Measurements from ENCODE around the gene MED13L. TPM values are rescaled to one million over a fixed set of nuclear protein-coding genes. Genes with fewer than 3 reads are reported as not detected.

MED13L gene
- total and polyA plus RNA-seq, 2 of the 8 experiments (the other 6 are each of a cell fraction or from before 2014, with no cell fraction given) = 15.9 to 51.7 TPM

GRCh38 chr12:116000252-116000651 is 277.2 kb downstream of the MED13L start:
- no peak for DNase-seq (ENCODE audit: low read depth in 1 of 2, low spot score in 2 of 2)
- H4K91ac ChIP-seq (replicated peaks; ENCODE audit: insufficient read length, low read length) = no peak overlapping the region

More at GRCh38 chr12:116000252-116000651, 277.2 kb downstream of the MED13L start:
- 86% methylated on average over 5 of the region's 5 CpGs; no CpG with 5 or more reads in 1 of the 2 experiments for WGBS, 2 experiments (ENCODE audit: extremely low coverage in 1 of 2, insufficient coverage in 1 of 2, insufficient read length in 1 of 2, insufficient replicate concordance in 2 of 2, low coverage in 1 of 2, low lambda C conversion rate in 2 of 2, missing lambda C conversion rate in 1 of 2)
- H3K36me3 ChIP-seq (ENCODE audit: control insufficient read depth in 2 of 4, insufficient read depth in 4 of 4, low read length in 3 of 4) = peaks cover 3 to 30% (median 8%) of the 10 kb centered on the region in 4 experiments; a peak in 6 of 8 replicates
- H3K4ac ChIP-seq (replicated peaks; ENCODE audit: insufficient read length, low read depth, low read length) = no peak overlapping the region
- ChIA-PET CTCF (ENCODE audit: partially characterized antibody) (interaction anchor here (1.1 kb wide), 1 partner anchor 696 kb away, joined by 3 read pairs; no protein-coding TSS in a partner anchor), POLR2A (ENCODE audit: partially characterized antibody) (no interaction called here)
- no peaks in the 10 kb centered on the region for H3K9me3 ChIP-seq (ENCODE audit: insufficient read depth in 2 of 2, low read depth in 1 of 2, low read length in 1 of 2)
- no peak overlapping the region for H2BK12ac ChIP-seq (ENCODE audit: low read depth, low read length)
- no peak for FAIRE-seq
- no peak overlapping the region for H4K5ac ChIP-seq (ENCODE audit: insufficient read length, low read depth, low read length)
- no peak overlapping the region for H3K4me3 ChIP-seq (ENCODE audit: extremely low read depth in 1 of 4, insufficient read depth in 2 of 4, low read depth in 3 of 4, low read length in 4 of 4)
- no peak overlapping the region for H2BK5ac ChIP-seq (ENCODE audit: low read depth, low read length)
- H3K79me2 ChIP-seq (ENCODE audit: control insufficient read depth in 1 of 2, insufficient read depth in 2 of 2, low read length in 2 of 2) = no peaks in the 10 kb centered on the region
- no peak overlapping the region for H2AFZ ChIP-seq (ENCODE audit: low read length)
- H3K27ac ChIP-seq (ENCODE audit: low read depth, low read length) = no peak overlapping the region
- no peak overlapping the region for H3K4me2 ChIP-seq (ENCODE audit: insufficient read depth in 1 of 2, low read depth in 2 of 2, low read length in 2 of 2)
- H3K18ac ChIP-seq (ENCODE audit: extremely low read depth, low read length) = no peak overlapping the region
- no peaks in the 10 kb centered on the region for H3K23me2 ChIP-seq (ENCODE audit: low read depth, low read length)
- no peak overlapping the region for H2AK5ac ChIP-seq (ENCODE audit: low read depth, low read length)
- no peak overlapping the region for H2BK120ac ChIP-seq (replicated peaks; ENCODE audit: low read depth, low read length)
- H3K56ac ChIP-seq (replicated peaks; ENCODE audit: insufficient read length, low read depth, low read length) = no peak overlapping the region
- no peak overlapping the region for H3K9ac ChIP-seq (replicated peaks in 1 of 4; ENCODE audit: extremely low read depth in 1 of 4, low read depth in 3 of 4, low read length in 3 of 4)
- H3K27me3 ChIP-seq (replicated peaks in 1 of 4; ENCODE audit: control insufficient read depth in 3 of 4, extremely low read depth in 1 of 4, insufficient read depth in 3 of 4, low read length in 3 of 4) = no peaks in the 10 kb centered on the region
- peaks cover 0 to 4% (median under 1%) of the 10 kb centered on the region in 4 experiments; a peak in 1 of 7 replicates for H3K4me1 ChIP-seq (replicated peaks in 1 of 4; ENCODE audit: control insufficient read depth in 3 of 4, insufficient read depth in 4 of 4, low read length in 3 of 4)
- no peaks in the 10 kb centered on the region for H4K20me1 ChIP-seq (replicated peaks in 1 of 2; ENCODE audit: control insufficient read depth in 1 of 2, insufficient read depth in 2 of 2, low read length in 2 of 2)
- no peak overlapping the region for H2BK15ac ChIP-seq (ENCODE audit: low read length)
- H4K8ac ChIP-seq (ENCODE audit: extremely low read depth, insufficient read depth, low read length) = no peak overlapping the region
- no peaks in the 10 kb centered on the region for H3K79me1 ChIP-seq (ENCODE audit: low read depth, low read length)
- H3K14ac ChIP-seq (ENCODE audit: insufficient read length) = no peak overlapping the region
- no peak overlapping the region for H3K23ac ChIP-seq (ENCODE audit: insufficient read length)
- no peak overlapping the region for H2BK20ac ChIP-seq (ENCODE audit: low read length)
